Measurements from ENCODE around the gene PEAK1.
"Not testable (repeated sequence)": the region's sequence is repeated elsewhere in the genome, so short reads cannot be mapped to it uniquely, and the experiment has no call there.

Gene PEAK1

DNA sequence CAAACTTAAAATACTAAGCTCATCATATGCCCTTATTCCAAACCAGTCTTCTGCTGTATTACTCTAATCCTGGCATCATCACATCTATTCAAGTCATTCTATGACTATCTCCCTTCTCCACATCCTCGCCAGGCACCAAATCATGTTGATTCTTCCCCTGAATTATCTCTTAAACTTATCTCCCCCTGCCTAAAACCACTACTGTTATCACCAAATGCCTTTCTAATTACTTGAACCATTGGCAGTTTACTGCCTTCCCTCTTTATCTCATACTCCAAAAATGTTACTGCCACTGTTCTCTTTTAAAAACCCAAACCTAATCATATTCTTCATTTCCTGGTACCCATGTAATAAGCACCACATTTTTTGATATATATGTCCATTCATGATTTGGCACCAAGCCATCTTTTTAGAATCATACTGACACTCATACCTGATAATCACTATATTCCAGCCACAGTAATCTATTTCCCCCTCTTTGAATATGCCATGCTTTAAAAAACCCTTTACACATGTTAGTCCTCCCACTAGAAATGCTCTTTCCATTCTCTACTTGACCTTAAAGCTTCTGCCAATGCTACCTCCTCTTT lies 126.8 kb downstream of the PEAK1 start:
- DNase-seq: no peak

DNA sequence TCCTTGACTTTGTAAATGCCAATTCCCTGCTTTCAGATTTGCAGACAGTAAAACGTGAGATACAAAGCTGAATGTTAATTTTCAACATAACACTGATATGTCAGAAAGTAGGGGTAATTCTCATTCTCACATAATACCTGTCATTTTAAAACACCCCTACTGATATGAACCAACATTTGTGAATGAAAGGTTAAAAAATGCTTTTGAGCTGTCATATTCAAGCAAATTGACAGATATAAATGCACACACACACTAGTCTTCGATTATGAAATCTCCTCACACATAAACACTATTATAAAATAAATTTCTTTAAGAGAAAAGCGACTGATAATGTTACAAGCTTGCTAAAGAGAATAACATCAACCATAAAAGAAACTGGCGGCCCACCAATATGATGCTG lies 128.8 kb downstream of the PEAK1 start:
- no peak for DNase-seq

DNA sequence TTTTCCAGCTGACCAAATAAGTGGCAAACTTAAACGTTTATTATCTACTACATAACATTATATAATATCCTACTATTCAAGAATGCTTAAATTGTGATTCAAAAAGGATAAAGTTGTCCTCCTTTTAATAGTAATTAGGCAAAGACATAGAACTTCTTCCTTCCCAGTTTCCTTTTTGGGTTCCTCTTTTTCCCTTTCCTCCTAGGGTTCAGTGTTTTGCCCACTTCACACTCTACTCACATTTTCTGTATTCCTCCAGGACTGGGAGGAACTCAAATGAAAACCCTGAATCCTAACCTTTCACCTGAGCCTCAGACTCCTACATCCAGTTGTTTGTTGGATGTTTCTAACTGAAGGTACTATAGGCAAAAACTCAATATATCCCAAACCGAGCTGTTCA lies 132.5 kb downstream of the PEAK1 start:
- no peak for DNase-seq

DNA sequence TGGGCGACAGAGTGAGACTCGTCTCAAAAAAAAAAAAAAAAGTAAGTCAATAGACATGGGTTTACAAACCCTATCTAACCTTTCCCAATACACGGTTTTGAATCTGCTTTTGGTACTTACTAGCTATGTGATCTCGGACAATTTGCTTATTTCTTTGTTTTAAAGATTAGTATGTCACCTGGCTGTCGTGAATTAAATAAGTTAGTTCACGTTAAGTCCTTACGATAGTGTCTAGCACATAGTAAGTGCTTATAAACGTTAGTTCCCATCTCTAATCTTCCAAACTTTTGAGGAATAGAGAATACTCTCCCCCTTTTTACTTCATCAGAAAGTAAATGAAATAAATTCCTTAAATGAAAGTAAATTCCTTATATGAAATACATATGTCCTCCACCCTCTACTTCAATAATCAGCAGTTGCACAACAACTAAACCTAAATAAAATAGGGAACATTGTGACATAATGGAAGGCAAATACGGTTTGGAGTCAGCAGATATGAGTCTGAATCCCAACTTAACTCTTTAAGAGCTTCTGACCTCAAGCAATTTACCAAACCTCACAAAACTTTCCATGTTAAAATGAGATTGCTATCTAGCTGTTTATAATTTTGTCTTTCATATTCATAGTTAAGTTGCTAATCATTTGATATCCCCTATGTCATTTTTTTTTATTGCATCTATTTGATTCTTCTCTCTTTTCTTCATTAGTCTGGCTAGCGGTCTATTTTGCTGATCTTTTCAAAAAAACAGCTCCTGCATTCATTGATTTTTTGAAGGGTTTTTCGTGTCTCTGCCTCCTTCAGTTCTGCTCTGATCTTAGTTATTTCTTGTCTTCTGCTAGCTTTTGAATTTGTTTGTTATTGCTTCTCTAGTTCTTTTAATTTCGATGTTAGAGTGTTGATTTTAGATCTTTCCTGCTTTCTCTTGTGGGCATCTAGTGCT lies 134.6 kb downstream of the PEAK1 start:
- DNase-seq: no peak

DNA sequence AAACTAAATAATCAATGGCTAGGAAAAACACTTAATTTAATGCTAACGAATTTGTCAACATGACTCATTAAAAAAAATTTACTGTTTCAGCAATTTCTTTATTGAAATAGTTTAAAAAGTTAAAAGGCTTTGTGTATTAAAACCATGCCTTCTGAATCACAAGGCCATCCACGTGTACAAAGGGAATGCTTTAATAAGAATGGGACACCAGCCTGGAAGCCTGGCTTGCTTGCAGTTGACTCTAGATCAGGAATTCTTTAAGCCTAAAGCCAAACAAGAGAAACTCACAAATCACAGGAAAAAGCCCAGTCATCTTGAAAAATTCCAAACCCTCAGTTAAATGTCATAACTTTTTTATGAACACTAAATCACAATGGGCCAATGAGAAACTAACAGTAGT lies 137.6 kb downstream of the PEAK1 start:
- DNase-seq: no peak

DNA sequence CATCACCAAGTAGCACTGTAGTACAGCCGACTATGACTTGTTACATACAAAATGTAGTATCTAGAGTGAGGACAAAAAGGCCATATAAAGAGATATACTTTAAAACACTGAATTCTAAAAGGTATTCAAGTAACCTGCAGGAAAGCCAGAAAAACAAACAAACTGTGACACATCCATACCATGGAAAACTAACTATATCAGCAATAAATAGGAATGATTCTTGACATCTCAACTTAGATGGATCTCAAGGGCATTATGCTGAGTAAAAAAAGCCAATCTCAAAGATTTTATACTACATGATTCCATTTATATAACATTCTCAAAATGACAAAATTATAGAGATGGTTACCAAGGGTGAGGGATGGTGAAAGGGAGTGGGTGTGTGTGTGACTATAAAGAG lies 143.0 kb downstream of the PEAK1 start:
- DNase-seq: no peak

- DNase-seq: no peak
Observed at GRCh38 chr15:77276096-77276495, 143.8 kb downstream of the PEAK1 start.

- not testable (repeated sequence) for DNase-seq
Observed at GRCh38 chr15:77273136-77273535, 146.8 kb downstream of the PEAK1 start.

- no peak for DNase-seq
Observed at GRCh38 chr15:77266708-77267386, 153.1 kb downstream of the PEAK1 start.

GRCh38 chr15:77255385-77255784 lies 164.5 kb downstream of the PEAK1 start:
- no peak for DNase-seq

DNA sequence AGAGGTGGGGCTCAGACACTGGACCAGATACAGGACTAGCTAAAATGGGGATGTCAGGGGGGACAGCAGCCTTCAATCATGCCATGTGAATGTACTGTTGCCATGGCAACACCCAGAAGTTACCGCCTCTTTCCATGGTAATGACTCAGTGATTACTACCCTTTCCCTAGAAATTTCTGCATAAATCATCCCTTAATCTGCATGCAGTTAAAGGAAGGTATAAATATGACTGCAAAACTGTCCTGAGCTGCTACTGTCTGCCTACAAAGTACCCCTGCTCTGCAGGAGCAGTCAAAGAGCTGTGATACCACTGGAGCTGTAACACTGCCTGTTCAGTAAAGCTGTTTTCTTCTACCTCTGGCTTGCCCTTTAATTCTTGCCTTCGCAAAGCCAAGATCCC lies 168.2 kb downstream of the PEAK1 start:
- no peak for DNase-seq

- no peak for DNase-seq
Observed at GRCh38 chr15:77247116-77247515, 172.8 kb downstream of the PEAK1 start.

DNA sequence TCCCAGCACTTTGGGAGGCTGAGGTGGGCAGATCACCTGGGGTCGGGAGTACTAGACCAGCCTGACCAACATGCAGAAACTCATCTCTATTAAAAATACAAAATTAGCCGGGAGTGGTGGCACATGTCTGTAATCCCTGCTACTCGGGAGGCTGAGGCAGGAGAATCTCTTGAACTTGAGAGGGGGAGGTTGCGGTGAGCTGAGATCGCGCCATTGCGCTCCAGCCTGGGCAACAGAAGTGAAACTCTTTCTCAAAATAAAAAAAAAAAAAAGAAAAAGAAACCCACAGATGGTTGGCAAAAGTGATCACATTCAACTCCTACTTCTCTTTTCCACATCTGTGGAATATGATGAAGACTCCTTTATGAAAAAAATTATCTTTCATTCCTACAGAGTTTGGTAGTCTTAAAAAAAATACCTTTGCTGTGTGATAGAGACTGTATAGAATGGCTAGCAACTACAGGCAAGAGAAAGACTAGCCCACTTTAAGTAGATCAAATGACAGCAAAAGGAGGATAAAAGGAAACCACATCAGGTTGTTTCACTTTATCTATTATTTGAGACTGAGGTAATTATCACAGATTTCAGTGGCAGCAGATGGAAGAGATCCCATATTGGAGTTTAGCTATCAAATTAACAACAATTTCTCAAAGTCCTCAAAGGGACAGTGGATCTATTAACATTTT lies 176.0 kb downstream of the PEAK1 start:
- DNase-seq: no peak

GRCh38 chr15:77243135-77243534 lies 176.8 kb downstream of the PEAK1 start:
- no peak for DNase-seq

DNA sequence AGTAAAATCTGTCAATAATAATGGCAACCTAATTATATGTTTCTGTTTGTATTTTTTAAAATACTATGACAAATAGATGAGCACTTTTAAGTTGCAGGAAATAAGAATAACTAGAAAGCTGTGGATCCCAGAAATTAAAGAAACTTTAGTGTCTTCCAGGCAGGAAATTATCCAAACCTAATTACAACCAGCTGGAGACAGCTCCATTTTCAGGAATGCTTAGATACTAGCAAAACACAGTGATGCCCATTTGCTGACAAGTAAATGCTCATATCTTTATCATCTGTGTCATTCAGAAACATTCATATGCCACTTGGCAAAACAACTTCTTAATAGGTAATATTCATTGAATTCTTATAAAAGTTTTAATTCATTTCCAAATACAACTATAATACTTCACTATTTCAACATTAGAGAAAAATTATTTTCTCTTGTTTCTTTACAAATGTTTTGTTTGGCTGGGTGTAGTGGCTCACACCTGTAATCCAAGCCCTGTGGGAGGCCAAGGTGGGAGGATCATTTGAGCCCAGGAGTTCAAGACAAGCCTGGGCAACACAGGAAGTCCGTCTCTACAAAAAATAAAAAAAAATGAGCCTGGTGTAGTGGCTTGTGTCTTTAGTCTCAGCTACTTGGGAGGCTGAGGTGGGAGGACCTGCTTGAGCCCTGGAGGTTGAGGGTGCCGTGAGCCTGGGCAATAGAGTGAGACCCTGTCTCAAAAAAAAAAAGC lies 179.9 kb downstream of the PEAK1 start:
- no peak for DNase-seq

DNA sequence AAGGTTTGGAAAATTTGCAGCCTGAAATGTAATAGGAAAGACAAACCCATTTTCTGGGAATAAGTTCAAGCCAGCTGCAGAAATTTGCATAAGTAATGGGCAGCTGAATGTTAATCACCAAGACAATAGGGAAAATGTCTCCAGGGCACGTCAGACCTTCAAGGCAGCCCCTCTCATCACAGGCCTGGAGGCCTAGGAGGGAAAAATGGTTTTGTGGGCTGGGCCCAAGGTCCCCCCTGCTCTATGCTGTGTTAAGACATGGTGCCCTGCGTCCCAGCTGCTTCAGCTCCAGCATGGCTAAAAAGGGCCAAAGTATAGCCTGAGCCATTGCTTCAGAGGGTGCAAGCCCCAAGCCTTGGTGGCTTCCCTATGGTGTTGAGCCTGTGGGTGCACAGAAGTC lies 184.3 kb downstream of the PEAK1 start:
- no peak for DNase-seq

DNA sequence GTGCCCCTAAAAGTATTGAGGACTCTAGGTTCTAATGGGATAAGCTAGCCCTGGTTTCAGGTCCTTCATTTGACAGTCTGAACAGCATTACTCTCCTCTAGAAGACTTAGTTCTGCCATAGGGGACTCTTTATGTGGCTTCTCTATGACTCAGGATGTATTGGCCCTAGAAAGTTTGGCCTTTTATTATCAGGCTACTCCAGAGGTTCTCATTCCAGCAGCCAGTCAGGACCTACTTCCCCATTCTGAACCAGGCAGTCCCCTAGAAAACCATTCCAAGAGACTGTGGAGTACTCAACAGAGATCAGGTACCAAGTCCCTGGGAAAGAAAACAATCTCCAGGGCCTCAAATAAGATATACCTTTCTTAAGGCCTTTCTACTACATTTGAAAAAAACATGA lies 191.1 kb downstream of the PEAK1 start:
- DNase-seq: no peak

GRCh38 chr15:77226652-77227051 lies 193.3 kb downstream of the PEAK1 start:
- no peak for DNase-seq

DNA sequence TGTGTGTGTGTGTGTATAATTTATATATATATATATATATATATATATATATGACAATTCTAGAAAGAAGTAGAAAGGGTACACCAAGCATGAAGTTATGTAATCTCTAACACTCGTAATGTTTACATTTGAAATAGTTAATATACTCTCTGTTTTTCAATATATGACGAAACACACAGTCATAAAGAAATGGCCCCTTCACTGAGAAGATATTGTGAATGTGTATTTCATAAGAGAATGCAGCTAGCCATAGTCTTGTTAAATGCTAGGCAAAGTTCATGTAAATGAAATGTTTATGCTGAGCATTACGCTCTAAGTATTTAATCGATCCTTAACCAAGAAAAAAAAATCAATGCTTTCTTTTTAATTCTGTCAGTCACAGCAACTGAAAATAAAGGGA lies 194.3 kb downstream of the PEAK1 start:
- no peak for DNase-seq

DNA sequence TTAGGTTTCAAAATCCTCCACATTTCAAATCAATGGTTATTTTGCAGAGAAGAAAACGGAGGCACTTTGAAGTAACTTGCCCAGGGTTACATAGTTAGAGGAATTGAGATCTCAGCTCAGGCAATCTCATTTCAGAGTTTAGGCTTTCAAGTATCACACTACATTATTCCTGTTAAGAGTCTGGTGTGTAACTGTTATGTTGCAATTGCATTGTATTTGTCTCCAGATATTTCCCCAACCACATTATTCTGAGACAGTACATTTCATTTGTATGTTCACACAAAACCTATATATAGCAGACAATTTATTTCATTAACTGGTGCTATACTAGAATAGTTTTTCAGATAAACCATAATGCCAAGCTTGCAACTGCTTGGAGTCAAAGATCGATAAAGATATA lies 194.8 kb downstream of the PEAK1 start:
- no peak for DNase-seq

- DNase-seq: no peak
Observed at GRCh38 chr15:77224352-77224751, 195.6 kb downstream of the PEAK1 start.

- no peak for DNase-seq
Observed at GRCh38 chr15:77221708-77222107, 198.2 kb downstream of the PEAK1 start.

- no peak for DNase-seq
Observed at GRCh38 chr15:77221174-77221573, 198.7 kb downstream of the PEAK1 start.
